Measurements from ENCODE around the gene BACH2.
A peak's percentile ranks its signal among the peaks of the same experiment; 100 is the strongest.
"Not testable (repeated sequence)": the region's sequence is repeated elsewhere in the genome, so short reads cannot be mapped to it uniquely, and the experiment has no call there.

BACH2 gene
- long read RNA-seq, donor 1 = 0 reads
- long read RNA-seq, donor 2, partial matches to known transcripts = 0 of 1 reads
- long read RNA-seq, donor 2, other reads (novel, unspliced or antisense) = 0 of 1 reads
- long read RNA-seq, donor 3 = 0 reads
- long read RNA-seq, donor 4 = 0 reads
- long read RNA-seq, donor 5, full-length matches to known transcripts = 2 of 2 reads
- long read RNA-seq, donor 5, partial matches to known transcripts = 0 of 2 reads
- long read RNA-seq, donor 5, other reads (novel, unspliced or antisense) = 0 of 2 reads
- long read RNA-seq, donor 6 = 0 reads
- long read RNA-seq, donor 7 = 0 reads
- long read RNA-seq, donor 8 = 0 reads

- DNase-seq = peak; percentile 82
These were observed at the start of gene BACH2 for GRCh38 chr6:90296341-90297114. Gene BACH2 (minus strand): TSS chr6:90296843. CDS start chr6:90008844, 287,999 bp downstream.

GRCh38 chr6:90343576-90343975, 46.9 kb upstream of the BACH2 start:
- DNase-seq = no peak

GRCh38 chr6:90338409-90338808, 41.8 kb upstream of the BACH2 start:
- no peak for DNase-seq

- DNase-seq = no peak
These were observed 39.8 kb upstream of the BACH2 start for GRCh38 chr6:90336388-90336947.

- no peak for DNase-seq
These were observed 37.3 kb upstream of the BACH2 start for GRCh38 chr6:90333928-90334327.

GRCh38 chr6:90332978-90333543, 36.4 kb upstream of the BACH2 start:
- not testable (repeated sequence) for DNase-seq

GRCh38 chr6:90329386-90330077, 32.9 kb upstream of the BACH2 start:
- DNase-seq = no peak

GRCh38 chr6:90328004-90328403, 31.4 kb upstream of the BACH2 start:
- no peak for DNase-seq

- no peak for DNase-seq
These were observed 29.9 kb upstream of the BACH2 start for GRCh38 chr6:90326404-90327057.

GRCh38 chr6:90323706-90324105, 27.1 kb upstream of the BACH2 start:
- DNase-seq = no peak

GRCh38 chr6:90322976-90323474, 26.4 kb upstream of the BACH2 start:
- no peak for DNase-seq

- DNase-seq = no peak
These were observed 23.5 kb upstream of the BACH2 start for GRCh38 chr6:90319979-90320685.

GRCh38 chr6:90319044-90319443, 22.4 kb upstream of the BACH2 start:
- no peak for DNase-seq

- no peak for DNase-seq
These were observed 19.3 kb upstream of the BACH2 start for GRCh38 chr6:90315986-90316385.

GRCh38 chr6:90315354-90315950, 18.8 kb upstream of the BACH2 start:
- DNase-seq = no peak

- no peak for DNase-seq
These were observed 17.9 kb upstream of the BACH2 start for GRCh38 chr6:90314514-90314913.

- DNase-seq = no peak
These were observed 14.9 kb upstream of the BACH2 start for GRCh38 chr6:90311569-90311968.

GRCh38 chr6:90305800-90306448, 9.3 kb upstream of the BACH2 start:
- DNase-seq = no peak

GRCh38 chr6:90304308-90304707, 7.7 kb upstream of the BACH2 start:
- no peak for DNase-seq

- DNase-seq = no peak
These were observed 6.4 kb upstream of the BACH2 start for GRCh38 chr6:90303039-90303438.
